ENCODE measurements around the gene RSPH1. TPM values are rescaled to one million over a fixed set of nuclear protein-coding genes. Genes with fewer than 3 reads are reported as not detected.

Gene RSPH1
- total and polyA plus RNA-seq, 4 donors, result 0.09 to 0.17 (median 0.16) TPM; not detected in 1

GRCh38 chr21:42491328-42491727 is 4.7 kb downstream of the RSPH1 start (continued):
- TF ChIP-seq ZBTB33 (IDR thresholded peaks at IDR 0.05), result no peak
- no peak for TF ChIP-seq MAX (IDR thresholded peaks at IDR 0.05)
- no peak for TF ChIP-seq TAF1 (conservative IDR thresholded peaks at IDR 0.05)
- no peak for TF ChIP-seq YY1 (IDR thresholded peaks at IDR 0.05)
- no peak for TF ChIP-seq HNF4G (IDR thresholded peaks at IDR 0.05)

DNA sequence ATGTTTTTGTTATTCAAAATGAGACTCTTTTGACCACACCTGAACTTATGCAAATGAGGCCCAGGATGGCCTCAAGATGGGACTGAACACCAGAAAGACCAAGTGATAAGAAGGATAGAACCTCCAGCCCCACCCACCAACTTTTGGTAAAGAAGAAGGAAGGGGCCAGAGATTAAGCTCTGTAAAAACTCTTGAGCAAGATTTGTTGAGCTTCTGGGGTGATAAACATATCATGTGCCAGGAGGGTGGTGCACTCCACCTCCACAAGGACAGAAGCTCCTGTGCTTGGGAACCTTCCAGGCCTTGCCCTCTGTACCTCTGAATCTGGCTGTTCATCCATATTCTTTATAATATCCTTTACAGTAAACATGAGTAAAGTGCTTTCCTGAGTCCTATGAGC is 5.3 kb downstream of the RSPH1 start:
- Histone ChIP-seq H3K27ac (ENCODE audit: low read depth in 1 of 2, low read length in 2 of 2) (no peak overlapping the region), H3K27me3 (ENCODE audit: control insufficient read depth in 4 of 4, insufficient read depth in 4 of 4, low read length in 3 of 4) (no peaks in the 10 kb centered on the region), H3K4me3 (ENCODE audit: low read depth in 1 of 3, low read length in 3 of 3) (no peak overlapping the region), H3K36me3 (ENCODE audit: control insufficient read depth in 4 of 4, insufficient read depth in 3 of 4, low read depth in 1 of 4, low read length in 3 of 4) (no peaks in the 10 kb centered on the region), H3K4me1 (ENCODE audit: control insufficient read depth in 4 of 4, insufficient read depth in 4 of 4, low read length in 3 of 4) (peaks cover 0 to 4% (median 3%) of the 10 kb centered on the region in 4 donors), H3K9me3 (ENCODE audit: control insufficient read depth in 4 of 4, low read length in 3 of 4) (no peaks in the 10 kb centered on the region), H3K9ac (ENCODE audit: low read depth in 1 of 2, low read length in 2 of 2) (no peak overlapping the region)
- TF ChIP-seq CTCF (IDR thresholded peaks at IDR 0.05; ENCODE audit: low read depth, low read length, missing input control), result no peak
- TF ChIP-seq EGR1 (IDR thresholded peaks at IDR 0.05; ENCODE audit: low read depth in 2 of 2), result no peak
- TF ChIP-seq, protein P1, sequence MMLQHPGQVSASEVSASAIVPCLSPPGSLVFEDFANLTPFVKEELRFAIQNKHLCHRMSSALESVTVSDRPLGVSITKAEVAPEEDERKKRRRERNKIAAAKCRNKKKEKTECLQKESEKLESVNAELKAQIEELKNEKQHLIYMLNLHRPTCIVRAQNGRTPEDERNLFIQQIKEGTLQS (IDR thresholded peaks at IDR 0.05), result no peak
- no peak for TF ChIP-seq NR2F2 (IDR thresholded peaks at IDR 0.05)
- TF ChIP-seq FOXA2 (IDR thresholded peaks at IDR 0.05), result no peak
- TF ChIP-seq, protein P2, sequence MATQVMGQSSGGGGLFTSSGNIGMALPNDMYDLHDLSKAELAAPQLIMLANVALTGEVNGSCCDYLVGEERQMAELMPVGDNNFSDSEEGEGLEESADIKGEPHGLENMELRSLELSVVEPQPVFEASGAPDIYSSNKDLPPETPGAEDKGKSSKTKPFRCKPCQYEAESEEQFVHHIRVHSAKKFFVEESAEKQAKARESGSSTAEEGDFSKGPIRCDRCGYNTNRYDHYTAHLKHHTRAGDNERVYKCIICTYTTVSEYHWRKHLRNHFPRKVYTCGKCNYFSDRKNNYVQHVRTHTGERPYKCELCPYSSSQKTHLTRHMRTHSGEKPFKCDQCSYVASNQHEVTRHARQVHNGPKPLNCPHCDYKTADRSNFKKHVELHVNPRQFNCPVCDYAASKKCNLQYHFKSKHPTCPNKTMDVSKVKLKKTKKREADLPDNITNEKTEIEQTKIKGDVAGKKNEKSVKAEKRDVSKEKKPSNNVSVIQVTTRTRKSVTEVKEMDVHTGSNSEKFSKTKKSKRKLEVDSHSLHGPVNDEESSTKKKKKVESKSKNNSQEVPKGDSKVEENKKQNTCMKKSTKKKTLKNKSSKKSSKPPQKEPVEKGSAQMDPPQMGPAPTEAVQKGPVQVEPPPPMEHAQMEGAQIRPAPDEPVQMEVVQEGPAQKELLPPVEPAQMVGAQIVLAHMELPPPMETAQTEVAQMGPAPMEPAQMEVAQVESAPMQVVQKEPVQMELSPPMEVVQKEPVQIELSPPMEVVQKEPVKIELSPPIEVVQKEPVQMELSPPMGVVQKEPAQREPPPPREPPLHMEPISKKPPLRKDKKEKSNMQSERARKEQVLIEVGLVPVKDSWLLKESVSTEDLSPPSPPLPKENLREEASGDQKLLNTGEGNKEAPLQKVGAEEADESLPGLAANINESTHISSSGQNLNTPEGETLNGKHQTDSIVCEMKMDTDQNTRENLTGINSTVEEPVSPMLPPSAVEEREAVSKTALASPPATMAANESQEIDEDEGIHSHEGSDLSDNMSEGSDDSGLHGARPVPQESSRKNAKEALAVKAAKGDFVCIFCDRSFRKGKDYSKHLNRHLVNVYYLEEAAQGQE (IDR thresholded peaks at IDR 0.05), result no peak
- no peak for TF ChIP-seq SP1 (IDR thresholded peaks at IDR 0.05)
- TF ChIP-seq RXRA (IDR thresholded peaks at IDR 0.05), result no peak
- no peak for DNase-seq (ENCODE audit: low spot score)

DNA sequence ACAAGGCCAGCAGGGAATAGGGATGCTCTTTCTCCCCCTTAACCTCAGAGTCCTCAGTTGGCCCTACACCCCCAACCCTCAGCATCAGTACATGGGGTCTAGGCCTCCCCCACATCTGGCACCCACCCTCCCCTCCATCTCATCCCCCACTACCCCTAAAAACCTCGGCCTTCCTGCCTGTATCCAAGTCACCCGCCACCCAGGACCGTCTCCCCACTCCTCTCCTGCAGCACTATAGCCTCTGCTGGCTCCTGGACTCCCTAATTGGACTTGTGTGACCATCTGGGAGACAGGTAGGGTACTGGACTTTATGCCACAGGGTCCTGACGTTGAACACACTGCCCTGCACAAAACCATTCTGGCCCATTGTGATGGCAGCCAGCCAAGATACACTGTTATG is 6.0 kb downstream of the RSPH1 start:
- no peak for DNase-seq (ENCODE audit: low spot score)
- H3K27me3 ChIP-seq (ENCODE audit: control insufficient read depth in 4 of 4, insufficient read depth in 4 of 4, low read length in 3 of 4), result no peaks in the 10 kb centered on the region
- no peaks in the 10 kb centered on the region for H3K9me3 ChIP-seq (ENCODE audit: control insufficient read depth in 4 of 4, low read length in 3 of 4)
- 85% methylated on average over 4 of the region's 4 CpGs for WGBS
- H3K4me3 ChIP-seq (ENCODE audit: low read depth in 1 of 3, low read length in 3 of 3), result no peak overlapping the region
- H3K27ac ChIP-seq (ENCODE audit: low read depth in 1 of 2, low read length in 2 of 2), result no peak overlapping the region
- no peaks in the 10 kb centered on the region for H3K36me3 ChIP-seq (ENCODE audit: control insufficient read depth in 4 of 4, insufficient read depth in 3 of 4, low read depth in 1 of 4, low read length in 3 of 4)
- no peaks in the 10 kb centered on the region for H3K4me1 ChIP-seq (ENCODE audit: control insufficient read depth in 4 of 4, insufficient read depth in 4 of 4, low read length in 3 of 4)
- H3K9ac ChIP-seq (ENCODE audit: low read depth in 1 of 2, low read length in 2 of 2), result no peak overlapping the region
- TF ChIP-seq HNF4A (conservative IDR thresholded peaks at IDR 0.05) (no peak), ZBTB33 (IDR thresholded peaks at IDR 0.05) (no peak), FOXA2 (IDR thresholded peaks at IDR 0.05) (no peak), RXRA (IDR thresholded peaks at IDR 0.05) (no peak), SP1 (IDR thresholded peaks at IDR 0.05) (no peak), EGR1 (IDR thresholded peaks at IDR 0.05; ENCODE audit: low read depth in 2 of 2) (no peak), JUND (IDR thresholded peaks at IDR 0.05) (no peak), TAF1 (conservative IDR thresholded peaks at IDR 0.05) (no peak), FOXA1 (IDR thresholded peaks at IDR 0.05) (no peak), GABPA (IDR thresholded peaks at IDR 0.05 in 1 of 2, conservative IDR thresholded peaks at IDR 0.05 in 1 of 2) (no peak)
- TF ChIP-seq, protein P2 (IDR thresholded peaks at IDR 0.05), result no peak
